ENCODE data around the gene AREG. TPM values are rescaled to one million over a fixed set of nuclear protein-coding genes. Genes with fewer than 3 reads are reported as not detected.

The AREG gene
- polyA plus RNA-seq, 1 donor, result 4.6 TPM

DNA sequence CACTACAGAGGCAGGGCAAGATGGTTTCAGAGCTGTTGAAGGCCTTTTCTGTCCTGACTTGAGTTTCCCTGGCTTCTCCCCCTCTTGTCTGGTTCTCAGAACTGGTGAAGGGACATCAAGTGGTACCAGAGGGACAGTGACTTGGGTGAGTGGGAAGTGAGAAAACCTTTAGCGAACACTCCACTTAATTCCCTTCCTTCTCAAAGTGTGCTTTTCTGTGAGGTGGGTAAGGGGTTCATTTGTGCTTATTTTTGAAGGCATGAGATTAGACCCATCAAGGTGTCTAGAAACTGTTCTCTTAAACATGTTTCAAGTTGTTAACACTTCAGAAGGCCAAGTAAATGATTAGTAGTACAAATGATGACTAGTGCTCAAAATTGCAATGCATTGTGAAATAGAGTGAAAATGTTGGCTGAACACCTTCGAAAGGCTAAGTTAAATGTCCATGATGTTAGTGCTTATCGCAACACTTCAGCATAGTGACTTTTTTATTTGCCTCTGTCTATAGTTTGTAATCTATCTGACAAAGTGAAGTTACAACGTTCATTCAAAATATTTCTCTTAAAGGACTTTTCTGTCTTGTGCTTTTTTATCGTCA, 2.8 kb downstream of the AREG start:
- WGBS (ENCODE audit: insufficient coverage, low lambda C conversion rate), result 89% methylated on average over 4 of the region's 5 CpGs
- no peak overlapping the region for H3K4me3 ChIP-seq (ENCODE audit: low read length)

DNA sequence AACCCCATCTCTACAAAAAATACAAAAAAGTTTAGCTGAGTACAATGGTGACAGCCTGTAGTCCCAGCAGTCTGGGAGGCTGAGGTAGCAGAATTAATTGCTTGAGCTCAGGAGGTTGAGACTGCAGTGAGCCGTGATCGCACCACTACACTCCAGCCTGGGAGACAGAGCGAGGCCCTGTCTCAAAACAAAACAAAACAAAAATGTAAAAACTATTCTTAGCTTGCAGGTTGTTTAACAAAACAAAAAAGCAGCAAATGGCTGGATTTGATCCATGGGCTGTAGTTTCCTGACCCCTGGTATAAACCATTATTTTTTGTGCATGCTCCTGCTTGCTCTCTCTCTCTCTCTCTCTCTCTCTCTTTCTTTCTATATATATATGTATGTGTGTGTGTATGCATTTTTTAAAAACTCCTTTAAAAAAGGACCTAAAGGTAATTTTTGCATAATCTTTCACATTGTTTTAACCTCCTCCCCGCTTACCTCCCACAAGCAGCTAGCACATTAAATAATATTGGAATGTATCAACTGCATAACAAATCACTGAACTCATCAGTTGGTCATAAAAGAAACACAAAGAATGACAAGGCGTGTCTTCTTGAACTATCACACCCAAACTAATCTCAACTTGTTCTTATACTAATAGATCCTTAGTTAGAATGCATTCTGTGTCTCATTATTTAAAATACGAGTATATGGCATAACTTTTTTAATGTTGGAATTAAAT, 4.8 kb downstream of the AREG start:
- Histone ChIP-seq H3K27me3 (ENCODE audit: control insufficient read depth, insufficient read depth, low read length) (no peaks in the 10 kb centered on the region), H3K27ac (ENCODE audit: low read length) (no peak overlapping the region), H3K4me1 (ENCODE audit: control insufficient read depth, insufficient read depth, low read length) (peaks cover 6% of the 10 kb centered on the region), H3K4me3 (ENCODE audit: low read length) (no peak overlapping the region), H3K9me3 (ENCODE audit: control insufficient read depth, low read depth, low read length) (no peaks in the 10 kb centered on the region), H3K36me3 (ENCODE audit: control insufficient read depth, insufficient read depth, low read length) (no peaks in the 10 kb centered on the region)
- no peak for DNase-seq
- 88% methylated on average over 6 of the region's 6 CpGs for WGBS (ENCODE audit: insufficient coverage, low lambda C conversion rate)

More for the DNA sequence above, 2.8 kb downstream of the AREG start:
- Histone ChIP-seq H3K4me1 (ENCODE audit: control insufficient read depth, insufficient read depth, low read length) (peaks cover 6% of the 10 kb centered on the region), H3K27ac (ENCODE audit: low read length) (no peak overlapping the region), H3K36me3 (ENCODE audit: control insufficient read depth, insufficient read depth, low read length) (no peaks in the 10 kb centered on the region), H3K9me3 (ENCODE audit: control insufficient read depth, low read depth, low read length) (no peaks in the 10 kb centered on the region), H3K27me3 (ENCODE audit: control insufficient read depth, insufficient read depth, low read length) (no peaks in the 10 kb centered on the region)
- no peak for DNase-seq

DNA sequence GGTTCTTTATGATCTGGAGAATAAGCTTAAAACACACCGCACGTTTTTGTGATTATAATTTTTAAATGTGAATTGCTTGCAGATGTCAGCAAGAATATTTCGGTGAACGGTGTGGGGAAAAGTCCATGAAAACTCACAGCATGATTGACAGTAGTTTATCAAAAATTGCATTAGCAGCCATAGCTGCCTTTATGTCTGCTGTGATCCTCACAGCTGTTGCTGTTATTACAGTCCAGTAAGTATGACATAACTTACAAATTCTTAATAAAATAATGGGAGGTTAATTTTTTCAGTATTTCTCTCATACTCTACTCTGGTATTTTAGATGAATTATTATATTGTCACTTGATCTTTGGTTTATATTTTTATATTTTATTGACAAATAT, 5.4 kb downstream of the AREG start:
- H3K9me3 ChIP-seq (ENCODE audit: control insufficient read depth, low read depth, low read length), result no peaks in the 10 kb centered on the region
- no peaks in the 10 kb centered on the region for H3K27me3 ChIP-seq (ENCODE audit: control insufficient read depth, insufficient read depth, low read length)
- H3K4me1 ChIP-seq (ENCODE audit: control insufficient read depth, insufficient read depth, low read length), result peaks cover 6% of the 10 kb centered on the region
- 71% methylated on average over 4 of the region's 4 CpGs for WGBS (ENCODE audit: insufficient coverage, low lambda C conversion rate)
- no peak for DNase-seq
- H3K4me3 ChIP-seq (ENCODE audit: low read length), result no peak overlapping the region
- H3K27ac ChIP-seq (ENCODE audit: low read length), result no peak overlapping the region
- H3K36me3 ChIP-seq (ENCODE audit: control insufficient read depth, insufficient read depth, low read length), result no peaks in the 10 kb centered on the region

DNA sequence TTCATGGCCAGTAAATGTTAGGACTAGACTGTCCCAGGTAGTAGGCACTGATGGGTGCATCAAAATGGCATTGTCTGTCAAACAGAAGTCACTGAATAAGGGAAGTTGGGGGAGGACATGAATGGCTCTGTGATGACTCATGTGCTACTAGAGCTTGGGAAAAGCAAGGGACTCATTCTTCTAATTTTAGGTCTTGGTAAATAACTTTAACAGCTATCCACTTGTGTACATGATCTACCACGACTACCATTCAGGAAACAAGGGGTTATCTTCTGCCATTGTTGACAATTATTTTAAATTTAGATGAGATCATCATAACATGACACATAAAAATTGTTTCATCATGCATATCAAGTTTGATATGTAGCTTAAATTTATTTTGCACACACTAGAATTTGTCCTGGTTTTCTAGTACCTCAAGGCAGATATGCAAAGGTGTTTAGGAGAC, 6.3 kb downstream of the AREG start:
- DNase-seq, result no peak

DNA sequence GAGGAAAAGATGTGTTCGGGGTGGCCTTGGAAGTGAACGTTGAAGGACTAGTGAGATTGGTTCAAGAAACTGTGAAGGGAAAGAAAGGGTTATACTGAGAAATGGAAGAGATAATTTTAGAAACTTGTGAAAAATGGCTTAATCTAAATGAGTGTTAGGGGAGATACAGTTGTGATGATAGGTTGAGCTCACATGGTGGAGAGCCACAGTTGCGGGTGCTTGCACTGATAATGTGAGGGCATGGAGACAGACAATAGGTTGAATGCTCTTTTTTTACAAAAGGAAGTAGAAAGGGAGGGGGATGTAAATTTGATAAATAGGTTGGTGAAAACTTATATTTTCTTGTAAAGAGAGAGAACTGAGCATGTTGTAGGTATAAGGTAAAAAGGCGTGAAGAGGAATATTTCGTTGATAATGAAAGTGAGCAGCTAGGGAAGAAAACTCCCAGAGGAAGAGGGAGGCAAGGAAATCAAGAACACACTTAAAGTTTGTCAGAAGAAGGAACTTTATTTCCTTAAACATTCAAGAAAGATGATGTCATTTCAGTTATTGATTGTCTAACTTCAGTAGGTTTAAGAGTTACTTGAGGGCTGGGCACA, 8.2 kb downstream of the AREG start:
- H3K27ac ChIP-seq (ENCODE audit: low read length), result no peak overlapping the region
- 93% methylated on average over 5 of the region's 5 CpGs for whole genome bisulfite sequencing (ENCODE audit: insufficient coverage, low lambda C conversion rate)

More for the DNA sequence above, 6.3 kb downstream of the AREG start:
- Histone ChIP-seq H3K4me3 (ENCODE audit: low read length) (no peak overlapping the region), H3K36me3 (ENCODE audit: control insufficient read depth, insufficient read depth, low read length) (no peaks in the 10 kb centered on the region), H3K9me3 (ENCODE audit: control insufficient read depth, low read depth, low read length) (no peaks in the 10 kb centered on the region), H3K27me3 (ENCODE audit: control insufficient read depth, insufficient read depth, low read length) (no peaks in the 10 kb centered on the region), H3K27ac (ENCODE audit: low read length) (no peak overlapping the region), H3K4me1 (ENCODE audit: control insufficient read depth, insufficient read depth, low read length) (peaks cover 3% of the 10 kb centered on the region)
- no CpG with 5 or more reads among the region's 1 CpG for WGBS (ENCODE audit: insufficient coverage, low lambda C conversion rate)

DNA sequence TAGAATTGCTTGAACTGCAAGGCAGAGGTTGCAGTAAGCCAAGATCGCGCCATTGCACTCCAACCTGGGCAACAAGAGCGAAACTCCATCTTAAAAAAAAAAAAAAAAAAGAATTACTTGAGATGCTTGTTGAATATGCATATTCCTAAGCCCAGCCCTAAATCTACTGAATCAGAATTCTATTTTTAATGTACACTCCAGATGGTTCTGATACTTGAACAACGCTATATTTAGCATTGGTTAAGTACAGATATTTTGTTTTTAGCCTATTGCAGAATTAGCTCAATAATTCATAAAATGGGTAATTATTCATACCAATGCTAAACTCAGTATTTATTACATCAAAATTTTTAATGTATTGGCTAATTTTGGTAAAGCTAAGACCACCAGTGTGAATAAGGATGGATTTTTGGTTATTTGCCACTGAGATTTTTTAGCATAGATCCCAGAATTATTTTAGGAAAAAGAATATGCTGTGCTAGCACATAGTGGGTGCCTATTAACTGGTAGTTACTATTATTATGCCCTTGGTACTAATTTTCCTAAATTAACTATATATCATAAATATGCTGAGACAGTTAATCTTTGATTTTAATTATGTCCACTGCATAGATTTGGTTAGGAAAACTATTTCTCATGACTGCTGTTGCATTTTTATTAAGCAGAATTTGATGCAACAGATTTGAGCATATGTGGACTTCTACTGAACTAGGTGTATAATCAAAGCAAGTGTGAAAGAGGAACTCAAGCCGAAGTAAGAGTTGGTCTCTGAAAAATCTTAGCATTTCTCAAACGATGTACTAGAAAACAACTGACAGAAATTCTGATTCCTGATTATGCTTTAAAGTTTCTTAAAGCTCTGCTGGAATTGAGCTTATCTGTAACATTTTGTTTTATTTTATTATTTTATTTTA, 9.2 kb downstream of the AREG start:
- DNase-seq, result no peak
- Histone ChIP-seq H3K27me3 (ENCODE audit: control insufficient read depth, insufficient read depth, low read length) (no peaks in the 10 kb centered on the region), H3K9me3 (ENCODE audit: control insufficient read depth, low read depth, low read length) (no peaks in the 10 kb centered on the region), H3K4me1 (ENCODE audit: control insufficient read depth, insufficient read depth, low read length) (no peaks in the 10 kb centered on the region), H3K4me3 (ENCODE audit: low read length) (no peak overlapping the region), H3K36me3 (ENCODE audit: control insufficient read depth, insufficient read depth, low read length) (no peaks in the 10 kb centered on the region), H3K27ac (ENCODE audit: low read length) (no peak overlapping the region)
- 93% methylated on average over 2 of the region's 6 CpGs for WGBS (ENCODE audit: insufficient coverage, low lambda C conversion rate)

More for the DNA sequence above, 8.2 kb downstream of the AREG start:
- no peak overlapping the region for H3K4me3 ChIP-seq (ENCODE audit: low read length)
- no peaks in the 10 kb centered on the region for H3K9me3 ChIP-seq (ENCODE audit: control insufficient read depth, low read depth, low read length)
- no peaks in the 10 kb centered on the region for H3K27me3 ChIP-seq (ENCODE audit: control insufficient read depth, insufficient read depth, low read length)
- DNase-seq, result no peak
- H3K4me1 ChIP-seq (ENCODE audit: control insufficient read depth, insufficient read depth, low read length), result no peaks in the 10 kb centered on the region
- no peaks in the 10 kb centered on the region for H3K36me3 ChIP-seq (ENCODE audit: control insufficient read depth, insufficient read depth, low read length)

DNA sequence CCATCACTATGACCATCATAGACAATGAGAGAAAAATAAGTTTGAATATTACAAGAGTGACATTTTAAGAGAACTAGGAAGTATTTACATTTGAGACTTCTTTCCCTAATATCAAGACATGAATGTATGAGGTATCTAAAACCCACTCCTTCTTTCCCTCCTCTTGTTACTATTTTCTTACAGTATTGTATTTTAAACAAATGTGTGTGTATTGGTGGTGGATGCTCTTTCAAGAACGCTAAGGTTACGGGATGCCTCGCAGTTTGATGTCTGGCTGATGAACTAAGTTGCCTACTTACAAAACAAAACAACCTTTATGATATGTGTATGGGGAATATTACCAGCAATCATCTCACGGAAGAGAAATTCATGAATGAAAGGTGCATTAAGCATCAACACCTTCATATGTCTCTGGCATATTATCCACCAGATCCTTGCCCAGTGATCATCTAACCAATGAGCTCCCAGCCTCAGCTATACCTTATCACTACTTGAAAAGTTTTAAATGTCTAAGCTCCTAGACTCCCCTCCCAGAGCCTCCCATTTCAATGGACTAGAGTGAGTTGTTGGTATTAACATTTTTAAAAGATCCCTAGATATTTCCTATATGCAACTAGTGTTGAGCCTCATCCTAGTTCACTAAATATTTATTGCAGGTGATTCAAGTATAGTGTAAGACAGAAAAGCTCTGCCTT, 10.6 kb downstream of the AREG start:
- no peaks in the 10 kb centered on the region for H3K27me3 ChIP-seq (ENCODE audit: control insufficient read depth, insufficient read depth, low read length)
- peaks cover 2% of the 10 kb centered on the region for H3K9me3 ChIP-seq (ENCODE audit: control insufficient read depth, low read depth, low read length)
- no peaks in the 10 kb centered on the region for H3K36me3 ChIP-seq (ENCODE audit: control insufficient read depth, insufficient read depth, low read length)
- DNase-seq, result no peak
- H3K4me1 ChIP-seq (ENCODE audit: control insufficient read depth, insufficient read depth, low read length), result no peaks in the 10 kb centered on the region
- 100% methylated on average over 3 of the region's 4 CpGs for WGBS (ENCODE audit: insufficient coverage, low lambda C conversion rate)
- H3K4me3 ChIP-seq (ENCODE audit: low read length), result no peak overlapping the region
- no peak overlapping the region for H3K27ac ChIP-seq (ENCODE audit: low read length)

DNA sequence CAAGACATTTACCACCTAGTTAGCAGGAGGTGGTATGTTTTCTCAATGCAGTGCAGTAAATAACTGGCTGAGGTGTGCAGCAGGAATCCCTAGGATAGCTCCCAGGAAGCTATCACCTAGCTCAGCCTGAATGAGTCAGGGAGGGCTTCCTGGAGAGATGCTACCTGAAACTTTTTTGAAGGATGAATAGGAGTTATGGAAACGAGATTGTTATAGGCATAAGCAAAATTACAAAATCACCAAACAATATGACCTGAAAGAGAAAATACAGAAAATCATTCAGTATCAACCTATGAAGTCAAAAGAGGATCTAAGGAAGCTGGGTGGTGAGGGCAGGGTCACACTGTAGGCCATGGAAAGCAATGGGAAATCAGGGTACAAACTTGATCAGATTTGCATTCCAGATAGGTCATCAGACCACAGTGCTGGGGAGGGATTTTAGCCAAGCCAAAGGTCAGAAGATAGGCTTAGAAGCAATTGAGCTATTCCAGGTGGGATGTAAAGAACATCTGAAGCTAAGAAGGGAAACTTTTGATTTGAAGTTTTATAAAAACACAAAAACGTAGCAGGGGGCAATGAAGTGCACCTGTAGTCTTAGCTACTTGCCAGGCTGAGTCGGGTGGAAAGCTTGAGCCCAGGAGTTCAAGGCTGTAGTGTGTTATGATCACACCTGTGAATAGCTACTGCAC, 11.3 kb downstream of the AREG start:
- no peak overlapping the region for H3K27ac ChIP-seq (ENCODE audit: low read length)
- no peaks in the 10 kb centered on the region for H3K27me3 ChIP-seq (ENCODE audit: control insufficient read depth, insufficient read depth, low read length)
- H3K4me3 ChIP-seq (ENCODE audit: low read length), result no peak overlapping the region
- H3K9me3 ChIP-seq (ENCODE audit: control insufficient read depth, low read depth, low read length), result peaks cover 3% of the 10 kb centered on the region
- H3K36me3 ChIP-seq (ENCODE audit: control insufficient read depth, insufficient read depth, low read length), result no peaks in the 10 kb centered on the region
- no peak for DNase-seq
- no peaks in the 10 kb centered on the region for H3K4me1 ChIP-seq (ENCODE audit: control insufficient read depth, insufficient read depth, low read length)
- no CpG with 5 or more reads among the region's 3 CpGs for WGBS (ENCODE audit: insufficient coverage, low lambda C conversion rate)

DNA sequence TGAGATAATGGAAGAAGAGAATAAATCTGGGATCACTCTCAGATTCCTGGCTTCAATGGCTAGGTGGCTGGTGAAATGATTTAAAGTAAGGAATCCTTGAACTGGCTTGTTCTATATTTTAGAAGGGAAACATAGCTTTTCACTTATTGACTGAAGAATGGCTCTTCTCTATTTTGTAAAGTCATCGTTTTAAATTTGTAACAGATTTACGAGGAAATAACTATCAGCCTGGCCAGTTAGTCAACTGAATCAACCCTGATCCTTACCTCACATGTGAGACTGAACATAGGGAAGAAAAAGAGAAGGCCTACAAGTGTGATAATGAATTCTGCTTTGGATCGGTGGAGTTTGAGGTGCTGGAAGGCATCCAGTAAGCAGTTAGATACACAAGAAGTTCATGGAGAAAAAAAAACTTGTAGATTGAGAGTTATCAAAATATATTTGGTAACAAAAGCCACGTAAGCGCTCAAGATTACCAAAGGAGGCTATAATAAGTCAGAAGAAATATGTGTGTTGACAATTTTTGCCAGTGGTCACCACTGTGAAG, 12.0 kb downstream of the AREG start:
- DNase-seq, result no peak
- peaks cover 3% of the 10 kb centered on the region for H3K9me3 ChIP-seq (ENCODE audit: control insufficient read depth, low read depth, low read length)
- H3K4me1 ChIP-seq (ENCODE audit: control insufficient read depth, insufficient read depth, low read length), result no peaks in the 10 kb centered on the region
- H3K27me3 ChIP-seq (ENCODE audit: control insufficient read depth, insufficient read depth, low read length), result no peaks in the 10 kb centered on the region
- H3K27ac ChIP-seq (ENCODE audit: low read length), result no peak overlapping the region
- H3K36me3 ChIP-seq (ENCODE audit: control insufficient read depth, insufficient read depth, low read length), result no peaks in the 10 kb centered on the region
- WGBS (ENCODE audit: insufficient coverage, low lambda C conversion rate), result no CpG with 5 or more reads among the region's 5 CpGs
- no peak overlapping the region for H3K4me3 ChIP-seq (ENCODE audit: low read length)
